IPS DF 4.7 (cell line): ENCODE measurements around the gene TMEM184B.

Source experiments
- DNase-seq: peaks from one replicate; pipeline ENCODE4 v3.0.0-alpha.2; 2013; ENCODE audit warnings: low spot score; ENCODE audit errors: extremely low read depth

Gene TMEM184B

GRCh38 chr22:38272373-38273134 is at the start of gene TMEM184B:
TSS of gene TMEM184B (minus strand) at chr22:38273010. CDS start at chr22:38247961, 25,049 bp downstream.
- DNase-seq, result no peak

- no peak for DNase-seq
Measured at GRCh38 chr22:38320605-38321402, 48.0 kb upstream of the TMEM184B start.

GRCh38 chr22:38318792-38319773 is 46.3 kb upstream of the TMEM184B start:
- no peak for DNase-seq

- no peak for DNase-seq
Measured at GRCh38 chr22:38317995-38318715, 45.3 kb upstream of the TMEM184B start.

GRCh38 chr22:38317122-38317994 is 44.5 kb upstream of the TMEM184B start, which contains the start of gene CSNK1E:
TSS of gene CSNK1E (minus strand) at chr22:38317433. CDS start at chr22:38314157, 3,276 bp downstream.
- no peak for DNase-seq

GRCh38 chr22:38316364-38317121 is 43.7 kb upstream of the TMEM184B start:
- no peak for DNase-seq

- DNase-seq, result no peak
Measured at GRCh38 chr22:38315823-38316363, 43.1 kb upstream of the TMEM184B start.

GRCh38 chr22:38314933-38315822 is 42.4 kb upstream of the TMEM184B start:
- no peak for DNase-seq

- no peak for DNase-seq
Measured at GRCh38 chr22:38314051-38314932, 41.5 kb upstream of the TMEM184B start.

GRCh38 chr22:38313384-38313955 is 40.7 kb upstream of the TMEM184B start:
- no peak for DNase-seq

GRCh38 chr22:38312261-38312800 is 39.5 kb upstream of the TMEM184B start:
- DNase-seq, result no peak

- DNase-seq, result no peak
Measured at GRCh38 chr22:38311323-38311620, 38.5 kb upstream of the TMEM184B start.

GRCh38 chr22:38310518-38311322 is 37.9 kb upstream of the TMEM184B start:
- no peak for DNase-seq

GRCh38 chr22:38309614-38310517 is 37.1 kb upstream of the TMEM184B start:
- no peak for DNase-seq
